ENCODE measurements around the gene CNTN1. TPM values are rescaled to one million over a fixed set of nuclear protein-coding genes. Genes with fewer than 3 reads are reported as not detected.

Gene CNTN1
- total RNA-seq, 1 experiment from 2014 or later: 0.02 TPM

GRCh38 chr12:40770781-40771180 lies 78.5 kb downstream of the CNTN1 start:
- no peak overlapping the region for H3K4me3 ChIP-seq
- H3K4me1 ChIP-seq: no peaks in the 10 kb centered on the region
- no peak for DNase-seq
- H3K27ac ChIP-seq: no peak overlapping the region
- H3K27me3 ChIP-seq: no peaks in the 10 kb centered on the region
- no peaks in the 10 kb centered on the region for H3K36me3 ChIP-seq
- no peaks in the 10 kb centered on the region for H3K9me3 ChIP-seq (replicated peaks)

GRCh38 chr12:40775661-40776060 lies 83.4 kb downstream of the CNTN1 start:
- no peak overlapping the region for H3K27ac ChIP-seq
- no peaks in the 10 kb centered on the region for H3K36me3 ChIP-seq
- no peak for DNase-seq
- no peaks in the 10 kb centered on the region for H3K27me3 ChIP-seq
- no peaks in the 10 kb centered on the region for H3K4me1 ChIP-seq
- no peaks in the 10 kb centered on the region for H3K9me3 ChIP-seq (replicated peaks)
- no peak overlapping the region for H3K4me3 ChIP-seq

GRCh38 chr12:40784102-40784501 lies 91.9 kb downstream of the CNTN1 start:
- Histone ChIP-seq H3K36me3 (no peaks in the 10 kb centered on the region), H3K4me3 (no peak overlapping the region), H3K27me3 (no peaks in the 10 kb centered on the region), H3K4me1 (no peaks in the 10 kb centered on the region), H3K27ac (no peak overlapping the region), H3K9me3 (replicated peaks) (no peaks in the 10 kb centered on the region)
- no peak for DNase-seq

- H3K27ac ChIP-seq: no peak overlapping the region
- H3K27me3 ChIP-seq: no peaks in the 10 kb centered on the region
- H3K36me3 ChIP-seq: no peaks in the 10 kb centered on the region
- no peaks in the 10 kb centered on the region for H3K9me3 ChIP-seq (replicated peaks)
- H3K4me3 ChIP-seq: no peak overlapping the region
- H3K4me1 ChIP-seq: no peaks in the 10 kb centered on the region
- no peak for DNase-seq
These were observed 96.0 kb downstream of the CNTN1 start for GRCh38 chr12:40788276-40788675.

GRCh38 chr12:40792792-40793386 lies 100.7 kb downstream of the CNTN1 start:
- H3K9me3 ChIP-seq (replicated peaks): no peaks in the 10 kb centered on the region
- H3K36me3 ChIP-seq: no peaks in the 10 kb centered on the region
- no peak overlapping the region for H3K27ac ChIP-seq
- H3K4me3 ChIP-seq: no peak overlapping the region
- no peaks in the 10 kb centered on the region for H3K4me1 ChIP-seq
- DNase-seq: no peak
- 0 out of 2 replicates have a peak, but pooled peaks cover 5% of the 10 kb centered on the region for H3K27me3 ChIP-seq

GRCh38 chr12:40793471-40793870 lies 101.2 kb downstream of the CNTN1 start:
- no peak for DNase-seq

GRCh38 chr12:40794087-40794486 lies 101.8 kb downstream of the CNTN1 start:
- Histone ChIP-seq H3K27ac (no peak overlapping the region), H3K4me3 (no peak overlapping the region), H3K9me3 (replicated peaks) (no peaks in the 10 kb centered on the region), H3K4me1 (no peaks in the 10 kb centered on the region), H3K36me3 (no peaks in the 10 kb centered on the region), H3K27me3 (0 out of 2 replicates have a peak, but pooled peaks cover 5% of the 10 kb centered on the region)
- no peak for DNase-seq

More at GRCh38 chr12:40793471-40793870, 101.2 kb downstream of the CNTN1 start:
- no peak overlapping the region for H3K4me3 ChIP-seq
- H3K27me3 ChIP-seq: 0 out of 2 replicates have a peak, but pooled peaks cover 5% of the 10 kb centered on the region
- H3K36me3 ChIP-seq: no peaks in the 10 kb centered on the region
- no peaks in the 10 kb centered on the region for H3K4me1 ChIP-seq
- no peak overlapping the region for H3K27ac ChIP-seq
- H3K9me3 ChIP-seq (replicated peaks): no peaks in the 10 kb centered on the region

- Histone ChIP-seq H3K9me3 (replicated peaks) (no peaks in the 10 kb centered on the region), H3K27me3 (0 out of 2 replicates have a peak, but pooled peaks cover 2% of the 10 kb centered on the region)
- DNase-seq: no peak
These were observed 108.8 kb downstream of the CNTN1 start for GRCh38 chr12:40801082-40801481.

GRCh38 chr12:40801861-40802260 lies 109.6 kb downstream of the CNTN1 start:
- Histone ChIP-seq H3K36me3 (no peaks in the 10 kb centered on the region), H3K27ac (no peak overlapping the region), H3K27me3 (0 out of 2 replicates have a peak, but pooled peaks cover 2% of the 10 kb centered on the region), H3K4me1 (no peaks in the 10 kb centered on the region), H3K4me3 (no peak overlapping the region), H3K9me3 (replicated peaks) (no peaks in the 10 kb centered on the region)
- DNase-seq: no peak

More at GRCh38 chr12:40801082-40801481, 108.8 kb downstream of the CNTN1 start:
- Histone ChIP-seq H3K36me3 (no peaks in the 10 kb centered on the region), H3K4me1 (no peaks in the 10 kb centered on the region), H3K27ac (no peak overlapping the region), H3K4me3 (no peak overlapping the region)

GRCh38 chr12:40802656-40803055 lies 110.4 kb downstream of the CNTN1 start:
- Histone ChIP-seq H3K4me3 (no peak overlapping the region), H3K4me1 (no peaks in the 10 kb centered on the region), H3K36me3 (no peaks in the 10 kb centered on the region), H3K9me3 (replicated peaks) (no peaks in the 10 kb centered on the region), H3K27me3 (0 out of 2 replicates have a peak, but pooled peaks cover 2% of the 10 kb centered on the region), H3K27ac (no peak overlapping the region)
- no peak for DNase-seq

GRCh38 chr12:40819436-40820108 lies 127.3 kb downstream of the CNTN1 start:
- Histone ChIP-seq H3K36me3 (no peaks in the 10 kb centered on the region), H3K4me3 (peak overlapping the region; percentile 21), H3K27me3 (no peaks in the 10 kb centered on the region), H3K4me1 (peaks cover 13% of the 10 kb centered on the region), H3K9me3 (replicated peaks) (no peaks in the 10 kb centered on the region), H3K27ac (no peak overlapping the region; the same call in 1 of the 2 replicates)
- DNase-seq: peak; percentile 91 to 92

GRCh38 chr12:40820794-40821484 lies 128.7 kb downstream of the CNTN1 start:
- H3K4me1 ChIP-seq: peaks cover 13% of the 10 kb centered on the region
- peak in 1 of 2 experiments; percentile 24 for DNase-seq
- H3K9me3 ChIP-seq (replicated peaks): no peaks in the 10 kb centered on the region
- no peak overlapping the region for H3K27ac ChIP-seq
- H3K36me3 ChIP-seq: no peaks in the 10 kb centered on the region
- H3K27me3 ChIP-seq: no peaks in the 10 kb centered on the region
- H3K4me3 ChIP-seq: no peak overlapping the region

GRCh38 chr12:40825156-40825555 lies 132.9 kb downstream of the CNTN1 start:
- no peaks in the 10 kb centered on the region for H3K36me3 ChIP-seq

GRCh38 chr12:40827683-40828592 lies 135.7 kb downstream of the CNTN1 start:
- no peaks in the 10 kb centered on the region for H3K36me3 ChIP-seq
- H3K9me3 ChIP-seq (replicated peaks): no peaks in the 10 kb centered on the region
- H3K4me1 ChIP-seq: no peaks in the 10 kb centered on the region
- no peak for DNase-seq
- no peak overlapping the region for H3K4me3 ChIP-seq
- H3K27me3 ChIP-seq: no peaks in the 10 kb centered on the region
- H3K27ac ChIP-seq: no peak overlapping the region

More at GRCh38 chr12:40825156-40825555, 132.9 kb downstream of the CNTN1 start:
- Histone ChIP-seq H3K4me1 (peaks cover 2% of the 10 kb centered on the region; the same call in 1 of the 2 replicates), H3K27ac (no peak overlapping the region), H3K4me3 (no peak overlapping the region), H3K27me3 (no peaks in the 10 kb centered on the region), H3K9me3 (replicated peaks) (no peaks in the 10 kb centered on the region)
- no peak for DNase-seq
